ENCODE data around the gene PREPL. TPM values are rescaled to one million over a fixed set of nuclear protein-coding genes. Genes with fewer than 3 reads are reported as not detected.

PREPL gene
- total RNA-seq, 1 experiment from 2014 or later, result 47.6 TPM

- ChIA-PET POLR2A (ENCODE audit: low non-redundant PET) (no interaction called here), CTCF (no interaction called here)
- BruUV-seq (replicated peaks), result no TSS peak
These were observed 11.8 kb downstream of the PREPL start for GRCh38 chr2:44349506-44349905.

GRCh38 chr2:44348400-44348799 is 12.9 kb downstream of the PREPL start:
- intact Hi-C loops (cut with micrococcal nuclease; ENCODE audit: unreplicated experiment), result no loop called here
- no TSS peak for BruUV-seq (replicated peaks)
- no peak for DNase-seq (ENCODE audit: low spot score)
- Histone ChIP-seq H3K9me3 (ENCODE audit: low read depth, low read length, poor library complexity, severe bottlenecking) (no peaks in the 10 kb centered on the region), H3K36me3 (ENCODE audit: insufficient read depth, low read length, poor library complexity, severe bottlenecking) (peaks cover 5% of the 10 kb centered on the region), H3K27ac (ENCODE audit: low read depth, low read length, poor library complexity, severe bottlenecking) (no peak overlapping the region), H3K4me1 (ENCODE audit: insufficient read depth, low read length, poor library complexity, severe bottlenecking) (no peaks in the 10 kb centered on the region), H3K27me3 (replicated peaks; ENCODE audit: insufficient read depth, low read depth, low read length, poor library complexity) (no peaks in the 10 kb centered on the region), H3K4me3 (ENCODE audit: low read depth, low read length, poor library complexity, severe bottlenecking) (no peak overlapping the region)
- CTCF ChIA-PET, result no interaction called here
- TF ChIP-seq EZH2 (IDR thresholded peaks at IDR 0.05; ENCODE audit: borderline replicate concordance, low read depth, low read length, poor library complexity, severe bottlenecking), result no peak
- TF ChIP-seq CTCF (conservative IDR thresholded peaks at IDR 0.05; ENCODE audit: low read depth, low read length), result no peak
- POLR2A ChIA-PET (ENCODE audit: low non-redundant PET), result no interaction called here

More at GRCh38 chr2:44349506-44349905, 11.8 kb downstream of the PREPL start:
- Histone ChIP-seq H3K27ac (ENCODE audit: low read depth, low read length, poor library complexity, severe bottlenecking) (no peak overlapping the region), H3K9me3 (ENCODE audit: low read depth, low read length, poor library complexity, severe bottlenecking) (no peaks in the 10 kb centered on the region), H3K4me3 (ENCODE audit: low read depth, low read length, poor library complexity, severe bottlenecking) (no peak overlapping the region), H3K36me3 (ENCODE audit: insufficient read depth, low read length, poor library complexity, severe bottlenecking) (peaks cover 4% of the 10 kb centered on the region), H3K4me1 (ENCODE audit: insufficient read depth, low read length, poor library complexity, severe bottlenecking) (no peaks in the 10 kb centered on the region), H3K27me3 (replicated peaks; ENCODE audit: insufficient read depth, low read depth, low read length, poor library complexity) (no peaks in the 10 kb centered on the region)
- DNase-seq (ENCODE audit: low spot score), result no peak
- TF ChIP-seq EZH2 (IDR thresholded peaks at IDR 0.05; ENCODE audit: borderline replicate concordance, low read depth, low read length, poor library complexity, severe bottlenecking), result no peak
- TF ChIP-seq CTCF (conservative IDR thresholded peaks at IDR 0.05; ENCODE audit: low read depth, low read length), result no peak
- intact Hi-C loops (cut with micrococcal nuclease; ENCODE audit: unreplicated experiment), result no loop called here

- POLR2A ChIA-PET (ENCODE audit: low non-redundant PET), result no interaction called here
- TF ChIP-seq CTCF (conservative IDR thresholded peaks at IDR 0.05; ENCODE audit: low read depth, low read length) (no peak), EZH2 (IDR thresholded peaks at IDR 0.05; ENCODE audit: borderline replicate concordance, low read depth, low read length, poor library complexity, severe bottlenecking) (no peak)
- intact Hi-C loops (cut with micrococcal nuclease; ENCODE audit: unreplicated experiment), result no loop called here
- no TSS peak for BruUV-seq (replicated peaks)
- H3K27me3 ChIP-seq (replicated peaks; ENCODE audit: insufficient read depth, low read depth, low read length, poor library complexity), result no peaks in the 10 kb centered on the region
- H3K27ac ChIP-seq (ENCODE audit: low read depth, low read length, poor library complexity, severe bottlenecking), result no peak overlapping the region
- CTCF ChIA-PET, result no interaction called here
- H3K4me3 ChIP-seq (ENCODE audit: low read depth, low read length, poor library complexity, severe bottlenecking), result no peak overlapping the region
- no peak for DNase-seq (ENCODE audit: low spot score)
- H3K4me1 ChIP-seq (ENCODE audit: insufficient read depth, low read length, poor library complexity, severe bottlenecking), result no peaks in the 10 kb centered on the region
- peaks cover 13% of the 10 kb centered on the region for H3K36me3 ChIP-seq (ENCODE audit: insufficient read depth, low read length, poor library complexity, severe bottlenecking)
- no peaks in the 10 kb centered on the region for H3K9me3 ChIP-seq (ENCODE audit: low read depth, low read length, poor library complexity, severe bottlenecking)
These were observed 13.8 kb downstream of the PREPL start for GRCh38 chr2:44347526-44347925.
